ENCODE measurements around the gene RAB34. TPM values are rescaled to one million over a fixed set of nuclear protein-coding genes. Genes with fewer than 3 reads are reported as not detected.

RAB34 gene
- total and polyA plus RNA-seq, 9 of the 15 experiments (the other 6 are each of a cell fraction or from before 2014, with no cell fraction given): 0.07 to 3.8 (median 0.46) TPM; not detected in 1

- TF ChIP-seq ZNF584 (CRISPR knock-in tag; IDR thresholded peaks at IDR 0.05; ENCODE audit: low read depth) (no peak), RUNX1 (IDR thresholded peaks at IDR 0.05; ENCODE audit: low read depth) (no peak), HINFP (tag; conservative IDR thresholded peaks at IDR 0.05; ENCODE audit: low read depth) (no peak), SMARCA4 (IDR thresholded peaks at IDR 0.05) (no peak), ARHGAP35 (IDR thresholded peaks at IDR 0.05; ENCODE audit: partially characterized antibody) (no peak), ZNF282 (CRISPR knock-in tag; IDR thresholded peaks at IDR 0.05) (no peak), DDX20 (tag; IDR thresholded peaks at IDR 0.05; ENCODE audit: low read depth) (no peak), LARP7 (IDR thresholded peaks at IDR 0.05) (no peak), KHSRP (IDR thresholded peaks at IDR 0.05) (peak; percentile 90), POLR2G (IDR thresholded peaks at IDR 0.05; ENCODE audit: low read depth, low read length) (no peak), ATF2 (CRISPR knock-in tag; IDR thresholded peaks at IDR 0.05) (no peak; the same call in 1 of the 2 replicates), ZNF764 (CRISPR knock-in tag; IDR thresholded peaks at IDR 0.05; ENCODE audit: low read depth) (no peak), EP300 (IDR thresholded peaks at IDR 0.05; ENCODE audit: low read length) (no peak), ZFP1 (CRISPR knock-in tag; IDR thresholded peaks at IDR 0.05) (0 out of 2 replicates have a peak, but pooled peaks have one; percentile 6), RBM34 (IDR thresholded peaks at IDR 0.05; ENCODE audit: borderline replicate concordance, insufficient read depth, low read length) (no peak), SNRNP70 (optimal IDR thresholded peaks at IDR 0.05; ENCODE audit: low read depth, low read length) (no peak), YY1 (IDR thresholded peaks at IDR 0.05; ENCODE audit: borderline replicate concordance in 1 of 3, control insufficient read depth in 1 of 3, extremely low read depth in 1 of 3, insufficient read depth in 3 of 3, insufficient read length in 1 of 3, insufficient replicate concordance in 2 of 3, low read depth in 1 of 3, low read length in 2 of 3) (peak in 2 of 3 experiments; percentile 36 to 94), ZNF436 (CRISPR knock-in tag; IDR thresholded peaks at IDR 0.05) (peak; percentile 66; the same call in 1 of the 2 replicates), AFF4 (CRISPR knock-in tag; IDR thresholded peaks at IDR 0.05) (peak; percentile 48), ZC3H8 (IDR thresholded peaks at IDR 0.05) (no peak; the same call in 1 of the 2 replicates), ZKSCAN3 (CRISPR knock-in tag; IDR thresholded peaks at IDR 0.05) (no peak), RAD51 (IDR thresholded peaks at IDR 0.05; ENCODE audit: borderline replicate concordance, low read depth) (no peak)
These were observed 26.7 kb upstream of the RAB34 start (continued) for GRCh38 chr17:28744104-28744971.
